PC-3 (cell line): ENCODE data around the gene WDR59. TPM values are rescaled to one million over a fixed set of nuclear protein-coding genes. Genes with fewer than 3 reads are reported as not detected.

Experiments used
- ATAC-seq: fragments of 200-7000 bp; cut with Tn5 transposase; 2 replicates; pipeline ENCODE4 v1.9.1; 2020; ENCODE audit warnings: mild to moderate bottlenecking, moderate library complexity
- BruUV-seq: library from RNA; stranded (reverse); fragments of 400-500 nt; replicated peaks from 2 replicates; lab custom pipeline; 2021; lab: Mats Ljungman, UMichigan
- CTCF ChIA-PET: fragments of 300-600 bp; sonication (Branson Sonifier 250); formaldehyde crosslinking; loops from one replicate; lab custom pipeline; 2022; ENCODE audit warnings: antibody characterized with exemption; lab: Charles Lee
- POLR2A ChIA-PET: fragments of 300-600 bp; sonication (Branson Sonifier 250); formaldehyde crosslinking; loops from one replicate; lab custom pipeline; 2022; ENCODE audit warnings: antibody characterized with exemption; ENCODE audit not compliant: unreplicated experiment; lab: Charles Lee
- DNase-seq: peaks from one replicate; pipeline ENCODE4 v3.0.0-alpha.2; 2015
- H2AFZ ChIP-seq: fragments of 300-600 bp; sonication (generic); 2 replicates; pipeline ENCODE4 v1.6.0; 2016; ENCODE audit warnings: antibody characterized with exemption, low read length
- H3F3A ChIP-seq: fragments of 300-600 bp; sonication (generic); one replicate; pipeline ENCODE4 v1.6.0; 2017; ENCODE audit warnings: antibody characterized with exemption, low read length, control low read depth, mild to moderate bottlenecking; ENCODE audit not compliant: unreplicated experiment
- H3K27ac ChIP-seq: fragments of 300-600 bp; sonication (generic); 2 replicates; pipeline ENCODE4 v1.5.1; 2016; ENCODE audit warnings: mild to moderate bottlenecking, low read length
- H3K27me3 ChIP-seq: fragments of 300-600 bp; sonication (generic); 2 replicates; pipeline ENCODE4 v1.6.1; 2016; ENCODE audit warnings: low read length, mixed read lengths
- H3K36me3 ChIP-seq: fragments of 300-600 bp; sonication (generic); 2 replicates; pipeline ENCODE4 v1.6.1; 2016; ENCODE audit warnings: low read depth, mixed run types, low read length, mixed read lengths
- H3K4me1 ChIP-seq: fragments of 300-600 bp; sonication (generic); 2 replicates; pipeline ENCODE4 v1.5.1; 2016; ENCODE audit warnings: low read length; ENCODE audit not compliant: insufficient read depth
- H3K4me2 ChIP-seq: fragments of 300-600 bp; sonication (generic); 2 replicates; pipeline ENCODE4 v1.6.0; 2016; ENCODE audit warnings: low read length
- H3K4me3 ChIP-seq: fragments of 300-600 bp; sonication (generic); 2 replicates; pipeline ENCODE4 v1.5.1; 2016; ENCODE audit warnings: mild to moderate bottlenecking, low read length, mixed read lengths
- H3K79me2 ChIP-seq: fragments of 300-600 bp; sonication (generic); 2 replicates; pipeline ENCODE4 v1.6.1; 2017; ENCODE audit warnings: low read length, mixed read lengths
- H3K9ac ChIP-seq: fragments of 300-600 bp; sonication (generic); 2 replicates; pipeline ENCODE4 v1.6.0; 2016; ENCODE audit warnings: mild to moderate bottlenecking, low read length
- H3K9me2 ChIP-seq: fragments of 300-600 bp; sonication (generic); replicated peaks from 2 replicates; pipeline ENCODE4 v1.6.1; 2016; ENCODE audit warnings: mixed run types, low read length, mixed read lengths
- H3K9me3 ChIP-seq: fragments of 300-600 bp; sonication (generic); 2 replicates; pipeline ENCODE4 v1.6.1; 2016; ENCODE audit warnings: low read length, mixed read lengths
- H4K20me1 ChIP-seq: fragments of 300-600 bp; sonication (generic); 2 replicates; pipeline ENCODE4 v1.6.1; 2016; ENCODE audit warnings: low read length, mixed read lengths
- EZH2 ChIP-seq: fragments of 300-600 bp; sonication (generic); IDR thresholded peaks from one replicate; pipeline ENCODE4 v1.6.1; 2017; ENCODE audit warnings: antibody characterized with exemption, mild to moderate bottlenecking, low read length; ENCODE audit not compliant: unreplicated experiment
- EZH2phosphoT487 ChIP-seq: fragments of 300-600 bp; sonication (generic); IDR thresholded peaks from 2 replicates; pipeline ENCODE4 v1.6.1; 2018; ENCODE audit warnings: mild to moderate bottlenecking, antibody characterized with exemption, low read length, borderline replicate concordance
- intact Hi-C: fragments of 100-400 bp; cut with micrococcal nuclease; formaldehyde crosslinking; loops from 2 replicates; pipeline ENCODE4 v1.9.0; 2023
- total RNA-seq: library from RNA; depleted of rRNA; stranded (reverse); fragments of >200 nt; gene quantifications from 2 replicates; pipeline ENCODE4 v1.2.3, GENCODE V29; 2014
- TF ChIP-seq, protein P1 (sequence below): fragments of 300-600 bp; sonication (generic); conservative IDR thresholded peaks from 2 replicates; pipeline ENCODE4 v1.5.1; 2017; ENCODE audit warnings: antibody characterized with exemption, low read depth, mild to moderate bottlenecking, low read length

The WDR59 gene
- total RNA-seq, 1 experiment from 2014 or later = 11.8 TPM

DNA sequence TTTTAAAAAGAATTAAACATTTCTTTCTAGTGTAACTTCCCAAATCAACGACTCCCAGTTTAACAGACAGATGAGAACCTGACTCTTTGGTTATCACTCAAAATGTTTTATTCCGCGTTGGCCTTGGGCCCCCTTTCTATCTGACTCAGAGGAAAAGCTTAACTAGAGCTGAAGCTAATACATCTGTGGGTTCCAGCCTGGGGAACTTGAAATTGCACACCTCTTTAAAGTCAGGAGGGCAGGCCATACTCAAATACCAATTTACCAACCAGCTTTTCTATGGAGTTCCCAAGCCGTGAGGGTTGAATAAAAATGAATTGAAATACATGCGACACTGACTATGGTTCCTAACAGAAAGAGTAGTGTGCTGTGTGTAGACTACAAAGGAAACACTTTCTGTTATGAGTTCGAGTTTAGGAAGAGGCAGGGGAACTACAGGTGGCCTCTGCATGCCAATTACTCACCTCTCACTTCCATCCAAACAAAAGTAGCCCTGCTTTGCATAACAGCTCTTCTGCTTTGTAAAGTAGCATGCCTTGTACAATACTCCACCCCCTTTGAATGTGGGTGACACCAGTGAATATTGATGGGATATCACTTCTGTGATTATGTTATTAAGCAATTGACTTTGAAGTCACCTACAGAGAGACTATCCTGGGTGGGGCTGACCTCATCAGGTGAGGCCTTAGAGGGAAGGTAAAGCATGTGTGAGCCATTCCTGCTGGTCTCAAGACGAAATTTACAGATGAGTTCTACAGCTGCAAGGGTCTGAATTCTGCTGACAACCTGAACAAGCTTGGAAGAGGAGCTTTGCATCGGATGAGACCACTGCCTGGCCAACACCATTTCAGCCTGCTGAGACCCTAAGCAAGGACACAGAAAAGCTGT, 92.1 kb downstream of the WDR59 start:
- Histone ChIP-seq H3K4me2 (no peak overlapping the region), H3K9me3 (no peaks in the 10 kb centered on the region), H3K79me2 (no peaks in the 10 kb centered on the region), H3F3A (no peaks in the 10 kb centered on the region), H3K27me3 (no peaks in the 10 kb centered on the region), H2AFZ (no peak overlapping the region), H3K4me3 (no peak overlapping the region), H3K36me3 (peaks cover 11% of the 10 kb centered on the region), H3K9ac (no peak overlapping the region), H3K9me2 (no peaks in the 10 kb centered on the region), H4K20me1 (no peaks in the 10 kb centered on the region), H3K27ac (no peak overlapping the region), H3K4me1 (peaks cover 12% of the 10 kb centered on the region; the same call in 1 of the 2 replicates)
- ATAC-seq = no peak
- POLR2A ChIA-PET = interaction anchor here (0.7 kb wide), 1 partner anchor 185 kb away, joined by 4 read pairs; no protein-coding TSS in a partner anchor
- TF ChIP-seq EZH2phosphoT487 (no peak), EZH2 (no peak)
- TF ChIP-seq, protein P1, sequence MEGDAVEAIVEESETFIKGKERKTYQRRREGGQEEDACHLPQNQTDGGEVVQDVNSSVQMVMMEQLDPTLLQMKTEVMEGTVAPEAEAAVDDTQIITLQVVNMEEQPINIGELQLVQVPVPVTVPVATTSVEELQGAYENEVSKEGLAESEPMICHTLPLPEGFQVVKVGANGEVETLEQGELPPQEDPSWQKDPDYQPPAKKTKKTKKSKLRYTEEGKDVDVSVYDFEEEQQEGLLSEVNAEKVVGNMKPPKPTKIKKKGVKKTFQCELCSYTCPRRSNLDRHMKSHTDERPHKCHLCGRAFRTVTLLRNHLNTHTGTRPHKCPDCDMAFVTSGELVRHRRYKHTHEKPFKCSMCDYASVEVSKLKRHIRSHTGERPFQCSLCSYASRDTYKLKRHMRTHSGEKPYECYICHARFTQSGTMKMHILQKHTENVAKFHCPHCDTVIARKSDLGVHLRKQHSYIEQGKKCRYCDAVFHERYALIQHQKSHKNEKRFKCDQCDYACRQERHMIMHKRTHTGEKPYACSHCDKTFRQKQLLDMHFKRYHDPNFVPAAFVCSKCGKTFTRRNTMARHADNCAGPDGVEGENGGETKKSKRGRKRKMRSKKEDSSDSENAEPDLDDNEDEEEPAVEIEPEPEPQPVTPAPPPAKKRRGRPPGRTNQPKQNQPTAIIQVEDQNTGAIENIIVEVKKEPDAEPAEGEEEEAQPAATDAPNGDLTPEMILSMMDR = no peak
- intact Hi-C loops = no loop called here
- CTCF ChIA-PET = no interaction called here
- no TSS peak for BruUV-seq
- DNase-seq = no peak

DNA sequence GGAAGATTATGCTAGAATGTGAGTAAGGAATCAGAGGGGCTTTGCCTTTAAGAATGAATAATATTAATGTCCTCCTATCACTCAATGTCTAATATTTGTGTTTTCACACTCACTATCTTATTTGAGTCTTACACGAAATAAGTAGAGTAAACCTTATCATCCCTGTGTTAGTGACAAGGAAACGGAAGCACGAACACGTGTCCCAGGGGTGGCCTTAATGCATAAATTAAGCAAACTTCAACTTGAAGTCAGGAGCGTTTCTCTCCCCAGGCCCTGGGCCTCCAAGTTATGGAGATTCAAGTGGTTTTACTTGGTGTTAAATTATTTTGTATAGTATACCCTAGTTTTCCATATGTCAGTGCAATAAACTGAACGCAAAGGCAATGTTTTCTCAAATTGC, 96.0 kb downstream of the WDR59 start:
- no peaks in the 10 kb centered on the region for H3K4me1 ChIP-seq
- no peak overlapping the region for H3K4me3 ChIP-seq
- no peak for TF ChIP-seq EZH2
- TF ChIP-seq, protein P1 = no peak
- no peak for TF ChIP-seq EZH2phosphoT487
- no peaks in the 10 kb centered on the region for H3F3A ChIP-seq
- H3K9me3 ChIP-seq = no peaks in the 10 kb centered on the region
- H3K36me3 ChIP-seq = peaks cover 8% of the 10 kb centered on the region; the same call in 1 of the 2 replicates
- H3K79me2 ChIP-seq = no peaks in the 10 kb centered on the region
- H3K9ac ChIP-seq = no peak overlapping the region
- no peaks in the 10 kb centered on the region for H3K27me3 ChIP-seq
- BruUV-seq = no TSS peak
- intact Hi-C loops = no loop called here
- no peak overlapping the region for H3K4me2 ChIP-seq
- CTCF ChIA-PET = no interaction called here
- no peak for ATAC-seq
- no peak for DNase-seq
- H2AFZ ChIP-seq = no peak overlapping the region
- H3K27ac ChIP-seq = no peak overlapping the region
- no peaks in the 10 kb centered on the region for H4K20me1 ChIP-seq
- H3K9me2 ChIP-seq = no peaks in the 10 kb centered on the region
- POLR2A ChIA-PET = no interaction called here
